KOPT-K1 (cell line): ENCODE data around the gene IFT27.

Experiments
- H3K27ac ChIP-seq: fragments of 200-600 bp; sonication (generic); 2 replicates; pipeline ENCODE4 v1.5.1; 2016; ENCODE audit warnings: antibody characterized with exemption, mild to moderate bottlenecking, low read depth, low read length; ENCODE audit not compliant: poor library complexity, severe bottlenecking
- H3K36me3 ChIP-seq: fragments of 200-600 bp; sonication (generic); 2 replicates; pipeline ENCODE4 v1.5.1; 2017; ENCODE audit warnings: antibody characterized with exemption, mild to moderate bottlenecking, low read length, moderate library complexity; ENCODE audit not compliant: insufficient read depth
- H3K9me3 ChIP-seq: fragments of 200-600 bp; sonication (generic); 2 replicates; pipeline ENCODE4 v1.5.1; 2017; ENCODE audit warnings: antibody characterized with exemption, low read length, mild to moderate bottlenecking; ENCODE audit not compliant: insufficient read depth, poor library complexity, severe bottlenecking

Gene IFT27

DNA sequence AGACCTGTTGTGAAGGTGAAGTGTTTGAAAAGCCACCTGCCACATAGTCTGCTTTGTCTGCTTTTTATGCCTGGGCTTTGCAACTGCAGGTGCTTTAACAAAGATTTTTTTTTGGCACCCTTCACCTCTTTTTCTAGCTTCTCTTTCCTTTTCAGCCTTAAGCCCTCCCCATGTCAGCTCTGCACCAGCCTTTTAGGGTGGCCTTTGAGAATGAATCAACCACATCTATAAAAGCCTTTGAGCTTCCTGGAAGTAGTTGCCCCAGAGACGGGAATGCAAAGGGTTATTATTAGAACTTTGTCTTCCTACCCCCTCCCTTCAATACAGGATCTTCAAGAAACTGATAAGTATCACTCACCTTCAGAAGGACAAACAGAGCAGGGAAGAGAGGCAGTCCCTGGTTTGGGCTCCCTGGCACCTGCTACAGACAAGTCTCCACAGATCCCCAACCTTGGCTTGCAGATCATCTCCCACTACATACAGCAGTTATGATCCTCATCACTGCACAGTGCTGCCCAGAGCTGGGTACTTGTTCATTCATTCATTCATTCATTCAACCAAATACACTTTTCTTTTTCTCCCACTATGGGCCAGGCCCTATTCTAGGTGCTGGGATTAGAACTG, 32.9 kb upstream of the IFT27 start:
- Histone ChIP-seq H3K27ac (no peak overlapping the region), H3K36me3 (no peaks in the 10 kb centered on the region), H3K9me3 (no peaks in the 10 kb centered on the region)

DNA sequence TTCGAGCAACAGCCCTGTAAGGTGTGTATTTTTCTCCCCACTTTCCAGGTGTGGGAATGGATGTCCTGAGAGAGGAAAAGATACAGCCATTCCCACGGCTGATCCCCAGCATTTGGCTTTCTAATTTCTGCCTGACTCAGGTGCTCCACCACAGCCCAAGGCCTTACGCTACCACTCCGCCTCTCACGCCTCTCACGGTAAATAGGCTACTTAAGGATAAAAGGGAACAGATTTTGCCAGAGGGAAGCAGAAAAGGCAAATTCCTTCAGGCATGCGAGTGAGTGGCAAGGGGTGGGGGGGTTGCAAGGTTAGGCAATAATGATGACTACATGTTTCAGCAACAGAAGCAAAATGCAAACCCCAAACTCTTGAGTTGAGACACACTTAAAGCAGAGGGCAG, 31.7 kb upstream of the IFT27 start:
- Histone ChIP-seq H3K27ac (no peak overlapping the region), H3K9me3 (no peaks in the 10 kb centered on the region), H3K36me3 (no peaks in the 10 kb centered on the region)

DNA sequence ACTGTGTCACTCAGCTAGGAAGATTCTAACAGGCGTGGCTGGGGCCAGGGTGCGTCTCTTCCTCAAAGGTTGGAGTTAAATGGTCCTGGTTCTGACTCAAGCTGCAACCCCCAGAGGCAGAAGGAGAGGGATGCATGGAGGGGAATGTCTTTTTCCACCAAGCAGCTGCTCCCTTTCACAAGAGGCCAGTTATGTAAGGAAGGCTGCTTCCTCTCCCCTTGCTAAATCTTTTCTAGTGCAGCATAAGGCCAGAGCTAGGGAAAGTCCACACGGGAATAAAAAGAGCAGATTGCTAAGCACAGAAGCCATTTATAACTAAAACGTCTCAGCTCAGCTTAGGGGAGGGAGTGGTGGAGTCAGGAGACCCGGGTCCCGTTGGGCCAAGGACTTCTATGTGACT, 30.9 kb upstream of the IFT27 start:
- Histone ChIP-seq H3K36me3 (no peaks in the 10 kb centered on the region), H3K27ac (no peak overlapping the region), H3K9me3 (no peaks in the 10 kb centered on the region)

DNA sequence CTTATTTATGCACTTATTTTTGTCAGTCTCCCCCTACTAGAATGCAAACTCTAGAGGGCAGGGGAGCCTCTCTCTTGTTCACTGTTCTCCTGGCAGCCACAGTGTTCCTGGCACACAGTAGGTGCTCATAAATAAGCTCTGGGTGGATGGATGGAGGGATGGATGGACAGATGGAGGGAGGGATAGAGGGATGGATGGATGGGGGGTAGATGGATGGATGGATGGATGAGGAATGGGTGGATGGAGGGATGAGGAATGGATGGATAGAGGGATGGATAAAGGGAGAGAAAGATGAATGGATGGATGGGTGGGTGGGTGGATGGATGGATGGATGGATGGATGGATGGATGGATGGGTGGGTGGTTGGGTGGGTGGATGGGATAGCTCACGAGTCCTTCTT, 27.4 kb upstream of the IFT27 start:
- Histone ChIP-seq H3K9me3 (no peaks in the 10 kb centered on the region), H3K36me3 (no peaks in the 10 kb centered on the region), H3K27ac (no peak overlapping the region)

DNA sequence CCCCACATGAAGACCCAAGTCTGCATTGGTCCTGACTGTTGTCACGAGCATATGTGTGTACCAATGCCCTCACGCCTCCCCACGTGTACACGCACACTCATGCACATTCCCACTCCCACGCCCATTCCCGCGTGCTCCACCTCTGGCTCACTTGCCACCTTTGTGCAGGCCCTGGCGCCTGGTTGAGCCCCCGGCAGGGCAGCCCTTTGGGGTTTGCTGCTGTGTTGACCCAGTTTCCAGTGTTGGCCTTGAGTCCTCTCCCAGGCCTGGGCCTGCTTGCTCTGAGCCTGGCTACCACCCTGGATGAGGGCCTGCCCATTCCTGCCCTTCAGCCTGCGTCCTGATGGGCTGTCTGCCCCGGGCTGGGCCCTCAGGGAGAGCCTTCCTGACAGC, 22.8 kb upstream of the IFT27 start:
- H3K27ac ChIP-seq: no peak overlapping the region
- no peaks in the 10 kb centered on the region for H3K36me3 ChIP-seq
- H3K9me3 ChIP-seq: no peaks in the 10 kb centered on the region

DNA sequence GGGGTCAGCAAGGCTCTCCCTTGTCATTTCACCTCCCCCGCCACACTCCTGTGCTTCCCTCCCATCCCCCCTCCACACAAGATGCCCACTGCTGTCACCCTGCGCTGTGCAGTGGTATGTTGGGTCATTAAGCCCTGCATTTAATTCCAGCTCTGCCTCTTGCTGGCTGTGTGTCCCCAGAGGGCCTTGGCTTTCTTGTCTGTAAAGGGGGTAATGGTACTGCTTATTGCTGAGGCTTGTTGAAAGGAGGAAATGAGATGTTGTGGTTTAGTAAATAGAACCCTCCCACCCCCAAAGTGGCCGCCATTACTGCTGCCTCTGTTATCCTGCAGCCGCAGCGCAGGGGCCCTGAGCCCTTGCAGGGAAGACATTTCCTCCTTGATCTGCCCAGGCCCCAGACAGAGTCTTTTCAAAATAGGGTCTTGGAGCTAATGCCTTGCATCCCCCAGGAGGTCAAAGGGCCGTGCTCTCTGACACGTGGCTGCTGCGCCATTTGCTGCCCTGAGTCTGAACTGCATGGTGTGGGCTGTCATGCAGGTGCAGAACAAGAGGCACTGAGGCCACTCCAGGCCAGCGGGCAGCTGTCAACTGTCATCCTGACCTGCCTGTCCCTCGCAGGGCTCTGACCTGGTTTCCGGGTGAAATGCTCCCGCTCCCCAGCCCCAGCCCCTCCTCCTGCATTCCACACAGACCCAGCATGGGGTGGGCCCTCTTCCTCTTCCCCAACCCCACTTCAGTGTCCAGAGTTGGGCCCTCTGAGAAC, 22.2 kb upstream of the IFT27 start:
- Histone ChIP-seq H3K36me3 (no peaks in the 10 kb centered on the region), H3K27ac (no peak overlapping the region), H3K9me3 (no peaks in the 10 kb centered on the region)

DNA sequence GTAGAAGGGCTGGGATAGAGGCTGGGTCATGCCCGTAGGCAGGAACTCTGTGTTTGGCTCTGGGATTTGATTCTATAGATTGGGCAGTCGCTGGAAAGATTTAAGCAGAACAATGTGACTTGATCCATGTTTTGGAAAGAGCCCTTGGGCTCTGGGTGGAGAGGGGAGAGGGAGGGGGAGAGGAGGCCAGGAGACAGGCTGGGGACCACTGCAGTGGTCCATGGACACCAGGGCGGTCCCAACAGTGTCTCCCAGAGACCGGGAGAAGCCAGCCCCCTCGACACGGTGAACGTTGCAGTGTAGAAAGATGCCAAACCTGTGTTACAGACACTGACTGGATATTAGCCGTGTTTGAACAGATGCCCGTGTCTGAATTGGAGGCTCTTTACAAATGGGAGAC, 21.5 kb upstream of the IFT27 start:
- H3K9me3 ChIP-seq: no peaks in the 10 kb centered on the region
- no peak overlapping the region for H3K27ac ChIP-seq
- H3K36me3 ChIP-seq: no peaks in the 10 kb centered on the region

DNA sequence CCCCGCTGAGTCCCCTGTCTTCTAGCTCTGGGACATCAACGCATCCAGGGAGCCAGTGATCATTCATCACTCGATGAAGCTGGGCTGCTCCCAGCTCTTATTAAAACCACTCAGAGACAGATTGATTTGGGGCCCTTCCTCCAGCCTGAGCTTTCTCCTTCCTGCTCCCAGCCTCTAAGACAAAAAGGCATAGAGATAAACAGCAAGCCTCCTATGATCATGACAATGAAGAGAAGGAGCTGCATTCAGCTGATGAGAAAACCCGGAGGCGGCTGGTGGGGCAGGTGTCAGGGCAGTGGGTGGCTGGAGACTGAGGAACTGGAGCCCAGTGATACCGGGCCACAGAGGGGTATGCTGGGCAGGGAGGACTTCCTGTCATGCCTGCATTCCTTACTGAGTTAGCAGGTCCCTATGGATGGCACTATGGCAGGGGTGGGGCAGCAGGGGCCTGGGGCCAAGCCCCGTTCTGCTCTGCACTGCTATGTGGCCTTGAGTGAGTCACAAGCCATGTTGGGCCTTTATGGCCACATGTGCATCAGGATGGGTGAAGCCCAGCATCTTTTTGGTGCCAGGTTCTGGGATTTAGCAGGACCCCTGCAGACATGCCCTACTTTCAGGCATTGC, 20.7 kb upstream of the IFT27 start:
- Histone ChIP-seq H3K9me3 (no peaks in the 10 kb centered on the region), H3K36me3 (no peaks in the 10 kb centered on the region), H3K27ac (no peak overlapping the region)

DNA sequence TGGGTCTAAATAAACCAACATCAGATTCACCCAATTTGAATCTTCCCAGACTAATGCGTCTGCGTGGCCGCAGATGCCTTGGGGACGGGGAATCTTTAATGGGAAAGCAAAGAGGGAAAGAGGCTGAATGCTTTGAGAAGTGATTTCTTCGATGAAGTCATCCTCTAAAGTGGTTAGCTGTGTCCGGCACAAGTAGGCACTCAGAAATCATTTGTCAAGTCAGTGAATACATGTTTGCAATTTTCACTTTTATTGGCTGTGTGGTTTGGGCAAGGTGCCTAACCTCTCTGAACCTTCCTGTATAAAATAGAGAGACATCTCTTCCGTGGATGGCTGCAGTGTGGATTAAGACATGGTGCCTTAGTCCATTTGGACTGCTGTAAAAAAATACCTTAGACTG, 19.7 kb upstream of the IFT27 start:
- no peaks in the 10 kb centered on the region for H3K36me3 ChIP-seq
- no peak overlapping the region for H3K27ac ChIP-seq
- no peaks in the 10 kb centered on the region for H3K9me3 ChIP-seq

DNA sequence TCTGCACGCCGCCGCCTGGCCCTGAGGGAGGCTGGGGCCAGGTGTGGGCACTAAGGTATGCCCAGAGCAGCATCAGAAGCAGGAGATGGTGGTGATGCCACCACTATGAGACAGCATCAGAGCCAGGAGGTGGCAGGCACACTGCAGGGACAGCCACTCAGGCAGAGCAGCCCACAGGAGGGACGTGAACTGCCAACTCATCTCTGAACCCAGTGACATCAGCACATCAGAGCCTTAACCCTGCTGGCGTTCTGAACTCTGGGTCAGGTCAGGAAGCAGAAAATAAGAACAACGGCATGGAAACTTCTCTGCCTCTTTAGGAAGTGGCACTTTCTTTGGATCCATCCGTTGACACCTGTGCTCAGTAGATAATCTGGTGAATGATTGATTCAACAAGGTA, 14.7 kb upstream of the IFT27 start:
- Histone ChIP-seq H3K9me3 (no peaks in the 10 kb centered on the region), H3K27ac (no peak overlapping the region), H3K36me3 (no peaks in the 10 kb centered on the region)

DNA sequence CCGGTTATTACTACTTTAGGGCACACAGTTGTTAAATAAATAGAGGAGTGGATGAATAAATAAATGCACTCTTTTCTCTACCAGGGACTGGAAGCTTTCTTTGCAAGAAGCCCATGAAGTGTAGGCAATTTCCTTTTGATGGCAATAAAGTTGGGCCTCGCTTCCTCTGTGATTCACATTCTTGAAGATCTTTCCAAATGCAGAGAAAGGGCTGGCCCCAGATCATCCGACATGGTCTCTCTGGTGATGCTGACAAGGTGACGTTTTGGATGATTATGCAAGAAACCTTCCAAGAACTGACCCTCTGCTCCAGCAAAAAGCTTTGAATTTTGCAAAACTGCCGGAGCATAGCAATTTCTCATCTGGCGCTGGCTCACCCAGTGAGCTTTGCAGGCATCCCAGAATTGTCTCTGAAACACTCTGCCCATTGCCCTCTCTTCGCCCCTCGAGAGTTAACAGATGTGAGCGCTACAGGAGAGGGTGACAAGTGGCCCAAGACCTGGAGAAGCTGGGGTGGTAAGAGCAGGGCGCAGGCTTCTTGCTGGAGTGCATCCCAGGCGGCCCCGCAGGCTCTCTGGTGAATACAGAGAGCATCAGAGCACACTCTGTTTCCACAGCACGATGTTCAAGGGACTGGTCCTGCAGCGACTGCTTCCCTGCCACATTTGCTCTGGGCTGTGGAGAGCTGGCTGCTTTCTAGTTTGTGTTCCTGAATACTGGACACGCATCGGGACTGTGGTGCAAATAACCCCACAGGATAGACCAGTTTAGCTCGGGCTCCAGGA, 11.5 kb upstream of the IFT27 start:
- Histone ChIP-seq H3K9me3 (no peaks in the 10 kb centered on the region), H3K27ac (no peak overlapping the region), H3K36me3 (no peaks in the 10 kb centered on the region)

DNA sequence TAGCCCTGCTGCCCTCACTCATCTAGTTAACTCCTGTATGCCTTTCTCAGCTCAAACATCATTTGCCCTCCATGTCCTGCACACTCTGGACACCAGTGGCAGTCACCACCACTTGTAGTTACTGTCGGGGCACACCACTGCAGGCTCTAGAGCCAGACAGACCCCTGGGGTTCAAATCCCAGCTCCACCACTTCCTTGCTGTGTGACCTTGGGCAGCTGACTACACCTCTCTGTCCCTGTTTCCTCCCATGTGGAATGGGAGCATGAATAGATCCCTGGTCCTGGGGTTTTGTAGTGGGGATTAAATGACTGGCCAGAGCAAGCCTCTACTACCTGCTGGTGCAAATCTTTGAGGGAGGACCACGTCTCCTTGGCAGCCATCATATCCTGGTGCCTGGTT, 7.8 kb upstream of the IFT27 start:
- Histone ChIP-seq H3K9me3 (no peaks in the 10 kb centered on the region), H3K36me3 (no peaks in the 10 kb centered on the region), H3K27ac (no peak overlapping the region)

DNA sequence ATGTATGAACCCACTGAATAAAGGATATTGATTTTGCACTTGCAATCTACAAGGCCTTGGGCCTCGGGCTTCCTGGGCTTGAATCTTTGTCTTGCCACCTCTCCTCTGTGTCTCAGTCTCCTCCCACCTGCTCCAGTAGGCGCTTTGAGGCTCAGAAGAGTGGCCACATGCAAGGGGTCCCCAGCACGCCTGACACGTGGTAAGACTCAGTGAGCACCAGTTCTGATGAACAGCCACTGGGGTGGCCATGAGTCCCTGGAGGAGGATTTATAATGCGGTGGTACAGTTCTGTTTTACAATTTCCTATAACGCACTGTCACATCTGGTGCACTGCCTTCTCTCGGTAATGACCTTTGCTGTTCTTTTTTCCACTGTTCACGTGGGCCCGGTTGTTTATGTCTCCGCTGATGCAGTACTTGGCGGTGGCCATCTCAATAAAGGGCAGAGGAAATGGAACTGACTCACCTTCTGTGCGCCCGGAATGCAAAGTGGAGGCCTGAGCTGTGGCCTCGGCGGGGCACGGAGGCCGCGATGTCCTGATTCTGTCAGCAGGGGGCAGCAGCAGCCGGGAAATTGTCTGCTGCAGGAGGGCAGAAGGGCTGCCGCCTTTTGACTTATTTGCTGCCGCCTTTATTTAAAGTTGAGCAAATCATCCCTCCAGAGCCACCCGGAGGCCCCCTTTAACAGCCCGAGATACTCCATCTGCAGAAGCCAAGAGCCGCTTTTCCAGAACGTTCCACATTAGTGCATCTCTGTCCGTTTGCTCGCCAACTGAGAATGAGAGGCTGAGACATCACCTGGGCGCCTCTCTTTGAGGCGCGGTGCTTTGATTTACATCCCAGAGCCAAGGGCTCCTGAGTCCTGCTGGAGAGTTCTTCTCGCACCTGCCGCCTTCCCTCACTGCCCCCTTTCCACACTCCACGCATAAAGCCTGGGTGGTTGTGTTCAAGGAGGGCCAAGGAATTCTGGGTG, 6.0 kb upstream of the IFT27 start:
- Histone ChIP-seq H3K9me3 (no peaks in the 10 kb centered on the region), H3K27ac (no peak overlapping the region), H3K36me3 (no peaks in the 10 kb centered on the region)

DNA sequence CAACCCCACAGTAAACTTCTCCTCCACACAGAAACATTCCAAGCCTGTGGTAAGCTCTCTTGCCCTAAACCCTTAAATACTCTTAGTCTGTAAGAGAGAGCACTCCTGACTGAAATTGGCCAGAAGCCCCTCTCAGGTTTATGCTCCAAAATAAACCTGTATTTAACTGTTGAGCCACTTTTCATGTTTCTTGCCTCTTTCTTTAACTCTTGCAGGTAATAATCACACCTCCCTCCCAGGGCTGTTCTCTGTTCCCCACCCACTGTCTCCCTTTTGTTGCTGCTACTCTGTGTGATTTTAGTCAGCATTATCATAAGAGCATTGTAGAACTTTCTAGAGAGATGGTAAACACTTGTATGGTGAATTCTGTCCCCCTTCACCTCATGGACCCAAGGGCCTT, 2.1 kb upstream of the IFT27 start:
- H3K36me3 ChIP-seq: no peaks in the 10 kb centered on the region
- no peaks in the 10 kb centered on the region for H3K9me3 ChIP-seq
- no peak overlapping the region for H3K27ac ChIP-seq
